HepG2 (cell line): ENCODE measurements around the gene TALDO1. TPM values are rescaled to one million over a fixed set of nuclear protein-coding genes. Genes with fewer than 3 reads are reported as not detected.

Source experiments
- ATAC-seq: fragments of 200-7000 bp; cut with Tn5 transposase; 3 replicates; pipeline ENCODE4 v1.9.1; 2020; ENCODE audit warnings: mild to moderate bottlenecking, moderate library complexity
- BruUV-seq: library from RNA; stranded (reverse); fragments of 400-500 nt; replicated peaks from 2 replicates; lab custom pipeline; 2021; lab: Mats Ljungman, UMichigan
- CTCF ChIA-PET: fragments of 300-600 bp; formaldehyde crosslinking; extraction: SDS; loops from one replicate; lab custom pipeline; 2021; ENCODE audit warnings: low total read pairs, inconsistent platforms, low intra/inter-chr PET ratio; lab: Yijun Ruan, JAX
- POLR2A ChIA-PET: fragments of 350-600 bp; sonication (Branson Sonifier 250); formaldehyde crosslinking; loops from one replicate; lab custom pipeline; 2020; ENCODE audit warnings: antibody characterized with exemption, inconsistent platforms; lab: Yijun Ruan, JAX
- DNase-seq: peaks from one replicate; pipeline ENCODE4 v3.0.0-alpha.2; 2015; ENCODE audit warnings: low spot score
- FAIRE-seq: peaks from 3 replicates; lab custom pipeline; 2011; peaks lifted over from hg19 to GRCh38; lab: Jason Lieb, UNC
- H2AFZ ChIP-seq: one replicate; pipeline ENCODE4 v1.6.1; 2011; ENCODE audit warnings: low read length, inconsistent platforms
- H3K27ac ChIP-seq: fragments of 300-600 bp; 3 replicates; pipeline ENCODE4 v1.8.0; 2011; ENCODE audit warnings: mixed run types, mild to moderate bottlenecking, mixed read lengths, low read length, inconsistent platforms; ENCODE audit not compliant: insufficient read depth; ENCODE audit errors: extremely low read length
- H3K27me3 ChIP-seq, 2 experiments: fragments of 200-600 bp in 1 of 2; 2 replicates in 1 of 2; 3 replicates in 1 of 2; pipeline versions ENCODE4 v1.6.0 to v1.8.0; 2011; ENCODE audit warnings: low read length in 2 of 2, mild to moderate bottlenecking in 2 of 2, moderate library complexity in 2 of 2, inconsistent platforms in 1 of 2; ENCODE audit not compliant: insufficient read depth in 2 of 2, control insufficient read depth in 1 of 2
- H3K36me3 ChIP-seq, 2 experiments: fragments of 200-600 bp in 1 of 2; replicated peaks in 1 of 2; 2 replicates in 1 of 2; 3 replicates in 1 of 2; pipeline versions ENCODE4 v1.5.1 to v1.8.0; 2011; ENCODE audit warnings: low read length in 2 of 2, inconsistent platforms in 1 of 2; ENCODE audit not compliant: insufficient read depth in 2 of 2, control insufficient read depth in 1 of 2
- H3K4me1 ChIP-seq: 2 replicates; pipeline ENCODE4 v1.5.1; 2012; ENCODE audit warnings: low read length, inconsistent platforms; ENCODE audit not compliant: insufficient read depth
- H3K4me2 ChIP-seq: 2 replicates; pipeline ENCODE4 v1.6.0; 2011; ENCODE audit warnings: low read depth, low read length, inconsistent platforms
- H3K4me3 ChIP-seq, 3 experiments: fragments of 200-600 bp in 1 of 3; sonication (generic), shearing (Covaris generic) in 1 of 3; replicated peaks in 1 of 3; 2 replicates each; pipeline ENCODE4 v1.5.1; 2011 to 2016; ENCODE audit warnings: low read length in 3 of 3, inconsistent platforms in 2 of 3, low read depth in 2 of 3, mild to moderate bottlenecking in 2 of 3, control low read depth in 1 of 3, mixed read lengths in 1 of 3; ENCODE audit not compliant: insufficient read depth in 1 of 3
- H3K79me2 ChIP-seq: one replicate; pipeline ENCODE4 v1.6.1; 2011; ENCODE audit warnings: low read length, inconsistent platforms; ENCODE audit not compliant: insufficient read depth
- H3K9ac ChIP-seq: 2 replicates; pipeline ENCODE4 v1.6.0; 2011; ENCODE audit warnings: mild to moderate bottlenecking, low read depth, low read length, inconsistent platforms; ENCODE audit not compliant: insufficient read depth
- H3K9me3 ChIP-seq: 2 replicates; pipeline ENCODE4 v1.5.1; 2012; ENCODE audit warnings: mild to moderate bottlenecking, low read length
- H4K20me1 ChIP-seq: 2 replicates; pipeline ENCODE4 v1.6.0; 2011; ENCODE audit warnings: inconsistent platforms, mild to moderate bottlenecking, low read length, moderate library complexity; ENCODE audit not compliant: insufficient read depth
- AGO2 ChIP-seq: fragments of 200-400 bp; formaldehyde crosslinking; optimal IDR thresholded peaks from 2 replicates; pipeline ENCODE3; 2017; ENCODE audit warnings: mild to moderate bottlenecking, low read depth, low read length, moderate library complexity
- ERF ChIP-seq: IDR thresholded peaks from 2 replicates; pipeline ENCODE4 v1.6.1; 2018; ENCODE audit warnings: missing biosample characterization, missing genetic modification reagents
- GFI1 ChIP-seq: sonication (generic); formaldehyde crosslinking; IDR thresholded peaks from 2 replicates; pipeline ENCODE4 v1.5.0; 2020; ENCODE audit warnings: missing genetic modification reagents, mild to moderate bottlenecking, borderline replicate concordance
- HNRNPL ChIP-seq: fragments of 200-400 bp; formaldehyde crosslinking; IDR thresholded peaks from 2 replicates; pipeline ENCODE4 v1.6.1; 2017; ENCODE audit warnings: mild to moderate bottlenecking, low read depth, low read length
- MTA1 ChIP-seq: sonication (generic); formaldehyde crosslinking; IDR thresholded peaks from 2 replicates; pipeline ENCODE4 v1.4.0; 2020; ENCODE audit warnings: missing genetic modification reagents, mild to moderate bottlenecking, borderline replicate concordance
- RBFOX2 ChIP-seq: fragments of 200-400 bp; formaldehyde crosslinking; IDR thresholded peaks from 2 replicates; pipeline ENCODE4 v1.6.1; 2017; ENCODE audit warnings: low read depth, mild to moderate bottlenecking, low read length
- TCF7 ChIP-seq: sonication (generic); IDR thresholded peaks from 2 replicates; pipeline ENCODE4 v1.6.1; 2016; ENCODE audit warnings: antibody characterized with exemption, low read depth
- ZNF451 ChIP-seq: sonication (generic); formaldehyde crosslinking; IDR thresholded peaks from 2 replicates; pipeline ENCODE4 v1.5.0; 2020; ENCODE audit warnings: mild to moderate bottlenecking, missing genetic modification reagents
- ZNF629 ChIP-seq: sonication (generic); formaldehyde crosslinking; conservative IDR thresholded peaks from 2 replicates; pipeline ENCODE4 v1.5.0; 2020; ENCODE audit warnings: missing genetic modification reagents
- WGBS: methylation state at CpG from one replicate; pipeline ENCODE4 v1.1.6; 2017; ENCODE audit warnings: low lambda C conversion rate; 5-methylcytosine and 5-hydroxymethylcytosine counted together
- in situ Hi-C: cut with HindIII; loops from 2 replicates; pipeline ENCODE4 v1.10.0; 2017; ENCODE audit warnings: low pct_unique_long_range_greater_than_20kb; ENCODE audit not compliant: extremely low pct_ligation_motif_present
- intact Hi-C: fragments of 100-400 bp; cut with micrococcal nuclease; formaldehyde crosslinking; loops from one replicate; pipeline ENCODE4 v1.10.0; 2022; ENCODE audit not compliant: unreplicated experiment
- polyA plus RNA-seq, 8 experiments: library from polyadenylated mRNA; depleted of rRNA in 3 of 8; stranded (reverse) in 7 of 8; unstranded in 1 of 8; fragments of >200 nt; fragmentation: Illumina TruSeq in 4 of 8; extraction: Trizol in 4 of 8; gene quantifications; 2 replicates each; pipeline versions ENCODE4 v1.2.1 to v1.2.3, GENCODE V29; 2011 to 2016; ENCODE audit warnings: low read depth in 4 of 8, missing spikeins in 1 of 8, mixed read lengths in 1 of 8; ENCODE audit not compliant: insufficient read depth in 1 of 8
- total RNA-seq, 5 experiments: library from RNA; depleted of rRNA; stranded (reverse); fragments of >200 nt; fragmentation: Illumina TruSeq; extraction: Trizol; gene quantifications; 2 replicates each; pipeline ENCODE4 v1.2.3, GENCODE V29; 2016; ENCODE audit warnings: low read depth in 1 of 5
- TF ChIP-seq, protein P1 (sequence below): fragments of 450-650 bp; IDR thresholded peaks from 2 replicates; pipeline ENCODE4 v1.6.1; 2017
- TF ChIP-seq, protein P2 (sequence below): sonication (generic); formaldehyde crosslinking; conservative IDR thresholded peaks from 2 replicates; pipeline ENCODE4 v1.8.0; 2022; ENCODE audit warnings: low read depth, missing genetic modification reagents

The TALDO1 gene
- total and polyA plus RNA-seq, 2 of the 13 experiments (the other 11 are each of a cell fraction or from before 2014, with no cell fraction given), result 107 to 240 TPM

DNA sequence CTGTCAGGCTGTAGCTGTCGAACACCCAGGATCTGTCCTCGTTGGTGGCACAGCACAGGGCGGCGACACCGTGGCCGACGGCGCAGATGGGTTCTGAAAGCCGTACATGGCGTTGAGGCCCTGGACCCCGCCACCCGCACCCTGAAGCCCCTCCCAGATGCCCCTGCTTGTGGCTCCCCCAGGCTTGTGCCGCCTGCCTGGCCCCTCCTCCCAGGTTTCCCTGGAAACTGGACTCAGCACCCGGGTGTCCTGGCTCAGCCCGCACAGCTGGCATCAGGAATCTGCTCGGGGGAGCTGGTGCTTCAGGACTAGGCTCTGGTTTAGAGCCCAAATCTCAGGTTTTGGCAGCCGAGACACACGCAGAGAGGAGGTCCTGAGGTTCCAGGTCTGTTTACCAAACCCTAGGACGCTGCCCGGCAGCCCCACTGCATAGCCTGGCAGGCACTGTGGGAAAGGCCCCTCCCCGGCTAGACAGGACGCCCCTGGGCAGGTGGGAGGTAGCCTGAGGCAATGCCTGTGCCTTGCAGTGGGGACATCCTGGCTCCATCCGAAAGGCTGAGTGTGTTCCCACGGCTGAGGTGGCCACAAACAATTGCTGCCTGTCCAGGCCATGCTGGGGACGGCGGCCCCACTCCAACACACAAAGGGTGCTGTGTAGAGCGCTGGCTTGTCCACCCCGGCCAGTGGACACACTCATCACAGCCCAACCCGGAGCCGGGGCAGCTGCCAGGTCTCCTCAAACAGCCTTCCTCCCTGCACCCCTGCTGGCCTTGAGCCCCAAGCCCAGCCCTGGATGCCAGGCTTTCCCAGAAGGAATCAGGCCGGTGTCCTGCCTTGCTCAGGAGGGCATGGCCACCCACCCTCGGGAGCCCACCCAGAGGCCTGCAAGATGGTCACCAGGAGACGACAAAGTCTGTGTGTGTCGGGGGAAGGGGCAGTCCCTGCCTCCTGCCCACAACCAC, 25.4 kb downstream of the TALDO1 start:
- TF ChIP-seq RBFOX2, result peak; percentile 52; the same call in 1 of the 2 replicates
- no peak for TF ChIP-seq ERF
- TF ChIP-seq ZNF451 (CRISPR knock-in tag), result no peak
- TF ChIP-seq GFI1 (CRISPR knock-in tag), result no peak
- no peak for TF ChIP-seq TCF7
- no peak for TF ChIP-seq MTA1
- TF ChIP-seq, protein P1, sequence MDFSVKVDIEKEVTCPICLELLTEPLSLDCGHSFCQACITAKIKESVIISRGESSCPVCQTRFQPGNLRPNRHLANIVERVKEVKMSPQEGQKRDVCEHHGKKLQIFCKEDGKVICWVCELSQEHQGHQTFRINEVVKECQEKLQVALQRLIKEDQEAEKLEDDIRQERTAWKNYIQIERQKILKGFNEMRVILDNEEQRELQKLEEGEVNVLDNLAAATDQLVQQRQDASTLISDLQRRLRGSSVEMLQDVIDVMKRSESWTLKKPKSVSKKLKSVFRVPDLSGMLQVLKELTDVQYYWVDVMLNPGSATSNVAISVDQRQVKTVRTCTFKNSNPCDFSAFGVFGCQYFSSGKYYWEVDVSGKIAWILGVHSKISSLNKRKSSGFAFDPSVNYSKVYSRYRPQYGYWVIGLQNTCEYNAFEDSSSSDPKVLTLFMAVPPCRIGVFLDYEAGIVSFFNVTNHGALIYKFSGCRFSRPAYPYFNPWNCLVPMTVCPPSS, result no peak
- TF ChIP-seq, protein P2, sequence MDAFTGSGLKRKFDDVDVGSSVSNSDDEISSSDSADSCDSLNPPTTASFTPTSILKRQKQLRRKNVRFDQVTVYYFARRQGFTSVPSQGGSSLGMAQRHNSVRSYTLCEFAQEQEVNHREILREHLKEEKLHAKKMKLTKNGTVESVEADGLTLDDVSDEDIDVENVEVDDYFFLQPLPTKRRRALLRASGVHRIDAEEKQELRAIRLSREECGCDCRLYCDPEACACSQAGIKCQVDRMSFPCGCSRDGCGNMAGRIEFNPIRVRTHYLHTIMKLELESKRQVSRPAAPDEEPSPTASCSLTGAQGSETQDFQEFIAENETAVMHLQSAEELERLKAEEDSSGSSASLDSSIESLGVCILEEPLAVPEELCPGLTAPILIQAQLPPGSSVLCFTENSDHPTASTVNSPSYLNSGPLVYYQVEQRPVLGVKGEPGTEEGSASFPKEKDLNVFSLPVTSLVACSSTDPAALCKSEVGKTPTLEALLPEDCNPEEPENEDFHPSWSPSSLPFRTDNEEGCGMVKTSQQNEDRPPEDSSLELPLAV (CRISPR knock-in tag), result no peak
- TF ChIP-seq HNRNPL, result 0 out of 2 replicates have a peak, but pooled peaks have one; percentile 39
- peak; percentile 40 for TF ChIP-seq AGO2
- no peak for TF ChIP-seq ZNF629
- WGBS, result 87% methylated on average over 15 of the region's 34 CpGs
- intact Hi-C loops, result no loop called here
- CTCF ChIA-PET, result no interaction called here
- no peaks in the 10 kb centered on the region for H3K27me3 ChIP-seq
- in situ Hi-C loops, result no loop called here
- POLR2A ChIA-PET, result interaction anchor here (1.2 kb wide), 1 partner anchor 47 kb away, joined by 3 read pairs; no protein-coding TSS in a partner anchor
- no TSS peak for BruUV-seq
- no peak overlapping the region for H3K27ac ChIP-seq
- peaks cover 40% of the 10 kb centered on the region for H3K4me1 ChIP-seq
- H3K36me3 ChIP-seq, result peaks cover 19 to 37% of the 10 kb centered on the region in 2 experiments; a peak in 4 of 5 replicates
- no peak overlapping the region for H2AFZ ChIP-seq
- ATAC-seq (no peak), DNase-seq (no peak), FAIRE-seq (no peak)
- H3K4me3 ChIP-seq, result no peak overlapping the region
- no peaks in the 10 kb centered on the region for H3K9me3 ChIP-seq
- H3K9ac ChIP-seq, result no peak overlapping the region
- no peak overlapping the region for H3K4me2 ChIP-seq
- H3K79me2 ChIP-seq, result peaks cover 32% of the 10 kb centered on the region
- peaks cover 6% of the 10 kb centered on the region for H4K20me1 ChIP-seq
